Amniotic stem cell (primary cell): Measurements from ENCODE around the gene KLHL3.
"Not testable (repeated sequence)": the region's sequence is repeated elsewhere in the genome, so short reads cannot be mapped to it uniquely, and the experiment has no call there.

Source experiments
- DNase-seq: peaks from one replicate; lab custom pipeline; 2025; lab: John Stamatoyannopoulos, UW

Gene KLHL3

GRCh38 chr5:137735555-137736284 lies at the start of gene KLHL3:
Gene KLHL3 (minus strand): TSS chr5:137736089. CDS start chr5:137735646, 443 bp downstream.
- DNase-seq: no peak

- no peak for DNase-seq
Measured at GRCh38 chr5:137782984-137783536, 47.2 kb upstream of the KLHL3 start.

- no peak for DNase-seq
Measured at GRCh38 chr5:137782055-137782454, 46.2 kb upstream of the KLHL3 start.

- peak; percentile 2 for DNase-seq
Measured at GRCh38 chr5:137778772-137779564, 43.1 kb upstream of the KLHL3 start.

- DNase-seq: not testable (repeated sequence)
Measured at GRCh38 chr5:137767937-137768336, 32.0 kb upstream of the KLHL3 start.

- DNase-seq: no peak
Measured at GRCh38 chr5:137761566-137761965, 25.7 kb upstream of the KLHL3 start.

GRCh38 chr5:137760719-137761516 lies 25.0 kb upstream of the KLHL3 start:
- no peak for DNase-seq

- no peak for DNase-seq
Measured at GRCh38 chr5:137760294-137760693, 24.4 kb upstream of the KLHL3 start.

GRCh38 chr5:137758715-137759306 lies 22.9 kb upstream of the KLHL3 start:
- no peak for DNase-seq

- no peak for DNase-seq
Measured at GRCh38 chr5:137758121-137758520, 22.2 kb upstream of the KLHL3 start.

- no peak for DNase-seq
Measured at GRCh38 chr5:137757634-137758033, 21.7 kb upstream of the KLHL3 start.

- DNase-seq: no peak
Measured at GRCh38 chr5:137754961-137755762, 19.3 kb upstream of the KLHL3 start.

- peak; percentile 92 for DNase-seq
Measured at GRCh38 chr5:137754188-137754960, 18.5 kb upstream of the KLHL3 start, which contains the start of gene HNRNPA0. Gene HNRNPA0 (minus strand): TSS chr5:137754363. CDS start chr5:137754066, 297 bp downstream.

- no peak for DNase-seq
Measured at GRCh38 chr5:137753691-137754187, 17.9 kb upstream of the KLHL3 start.

- DNase-seq: no peak
Measured at GRCh38 chr5:137752905-137753690, 17.2 kb upstream of the KLHL3 start.

GRCh38 chr5:137751869-137752491 lies 16.1 kb upstream of the KLHL3 start:
- DNase-seq: peak; percentile 44

GRCh38 chr5:137750436-137750835 lies 14.5 kb upstream of the KLHL3 start:
- no peak for DNase-seq

- no peak for DNase-seq
Measured at GRCh38 chr5:137747848-137748247, 12.0 kb upstream of the KLHL3 start.
